ENCODE results near the gene SHB.
A peak's percentile ranks its signal among the peaks of the same experiment; 100 is the strongest.

The SHB gene

GRCh38 chr9:38068701-38069628, at the start of gene SHB:
SHB (minus strand) TSS chr9:38069227; CDS start chr9:38068645, 582 bp downstream.
- peak; percentile 91 for DNase-seq

GRCh38 chr9:38117651-38118050, 48.6 kb upstream of the SHB start:
- no peak for DNase-seq

- DNase-seq, result no peak
Measured at GRCh38 chr9:38114905-38115304, 45.9 kb upstream of the SHB start.

GRCh38 chr9:38112456-38112855, 43.4 kb upstream of the SHB start:
- no peak for DNase-seq

- no peak for DNase-seq
Measured at GRCh38 chr9:38112049-38112448, 43.0 kb upstream of the SHB start.

- no peak for DNase-seq
Measured at GRCh38 chr9:38110476-38110875, 41.4 kb upstream of the SHB start.

- DNase-seq, result no peak
Measured at GRCh38 chr9:38109601-38110000, 40.6 kb upstream of the SHB start.

- no peak for DNase-seq
Measured at GRCh38 chr9:38108326-38108725, 39.3 kb upstream of the SHB start.

GRCh38 chr9:38107811-38108304, 38.8 kb upstream of the SHB start:
- peak; percentile 8 for DNase-seq

GRCh38 chr9:38107405-38107804, 38.4 kb upstream of the SHB start:
- no peak for DNase-seq

GRCh38 chr9:38106488-38106887, 37.5 kb upstream of the SHB start:
- no peak for DNase-seq

GRCh38 chr9:38103340-38103739, 34.3 kb upstream of the SHB start:
- no peak for DNase-seq

GRCh38 chr9:38101423-38101822, 32.4 kb upstream of the SHB start:
- DNase-seq, result no peak

GRCh38 chr9:38096238-38096805, 27.3 kb upstream of the SHB start:
- DNase-seq, result no peak

GRCh38 chr9:38094165-38094564, 25.1 kb upstream of the SHB start:
- DNase-seq, result no peak

- DNase-seq, result no peak
Measured at GRCh38 chr9:38092656-38093055, 23.6 kb upstream of the SHB start.

- DNase-seq, result no peak
Measured at GRCh38 chr9:38092200-38092524, 23.1 kb upstream of the SHB start.

- DNase-seq, result peak; percentile 23
Measured at GRCh38 chr9:38091310-38092199, 22.5 kb upstream of the SHB start.

GRCh38 chr9:38090170-38090569, 21.1 kb upstream of the SHB start:
- no peak for DNase-seq

GRCh38 chr9:38089387-38090165, 20.5 kb upstream of the SHB start:
- DNase-seq, result no peak

GRCh38 chr9:38088006-38088925, 19.2 kb upstream of the SHB start:
- peak; percentile 74 for DNase-seq
